Islet of Langerhans (tissue), 1 donor: ENCODE measurements around the gene ADGRL3.

Experiments used
- FAIRE-seq: peaks from one replicate; lab custom pipeline; 2011; peaks lifted over from hg19 to GRCh38; lab: Jason Lieb, UNC

Gene ADGRL3

GRCh38 chr4:61200187-61200915, at the start of gene ADGRL3:
ADGRL3 (plus strand) TSS chr4:61200326.
- FAIRE-seq: no peak

- no peak for FAIRE-seq
Observed at GRCh38 chr4:61152433-61152832, 47.7 kb upstream of the ADGRL3 start.

GRCh38 chr4:61160478-61160877, 39.6 kb upstream of the ADGRL3 start:
- no peak for FAIRE-seq

- no peak for FAIRE-seq
Observed at GRCh38 chr4:61162116-61162515, 38.0 kb upstream of the ADGRL3 start.

GRCh38 chr4:61173799-61174198, 26.3 kb upstream of the ADGRL3 start:
- no peak for FAIRE-seq

- FAIRE-seq: no peak
Observed at GRCh38 chr4:61175495-61175894, 24.6 kb upstream of the ADGRL3 start.

GRCh38 chr4:61177367-61177766, 22.8 kb upstream of the ADGRL3 start:
- no peak for FAIRE-seq

- no peak for FAIRE-seq
Observed at GRCh38 chr4:61180405-61180804, 19.7 kb upstream of the ADGRL3 start.

GRCh38 chr4:61182915-61183314, 17.2 kb upstream of the ADGRL3 start:
- no peak for FAIRE-seq

GRCh38 chr4:61185288-61185687, 14.8 kb upstream of the ADGRL3 start:
- no peak for FAIRE-seq

- no peak for FAIRE-seq
Observed at GRCh38 chr4:61192392-61192791, 7.7 kb upstream of the ADGRL3 start.

- no peak for FAIRE-seq
Observed at GRCh38 chr4:61193863-61194262, 6.3 kb upstream of the ADGRL3 start.

GRCh38 chr4:61194571-61194970, 5.6 kb upstream of the ADGRL3 start:
- no peak for FAIRE-seq

GRCh38 chr4:61195101-61195500, 5.0 kb upstream of the ADGRL3 start:
- FAIRE-seq: no peak

- no peak for FAIRE-seq
Observed at GRCh38 chr4:61198686-61199085, 1.4 kb upstream of the ADGRL3 start.

GRCh38 chr4:61199873-61200186, 296 bp upstream of the ADGRL3 start:
- no peak for FAIRE-seq

- FAIRE-seq: no peak
Observed at GRCh38 chr4:61200916-61201526, 895 bp downstream of the ADGRL3 start.

GRCh38 chr4:61201561-61201960, 1.4 kb downstream of the ADGRL3 start:
- FAIRE-seq: no peak

GRCh38 chr4:61201961-61202637, 2.0 kb downstream of the ADGRL3 start:
- no peak for FAIRE-seq

GRCh38 chr4:61202638-61203435, 2.7 kb downstream of the ADGRL3 start:
- FAIRE-seq: no peak

GRCh38 chr4:61203436-61203790, 3.3 kb downstream of the ADGRL3 start:
- no peak for FAIRE-seq

- no peak for FAIRE-seq
Observed at GRCh38 chr4:61204353-61205060, 4.4 kb downstream of the ADGRL3 start.
